NCI-H345 treated with DMSO at 0.1 percent for 48 hours (cell line): ENCODE measurements around the gene CCDC127.
"Not testable (repeated sequence)": the region's sequence is repeated elsewhere in the genome, so short reads cannot be mapped to it uniquely, and the experiment has no call there.

ENCODE experiments used
- DNase-seq: peaks from one replicate; lab custom pipeline; 2025; ENCODE audit not compliant: unreplicated experiment; lab: John Stamatoyannopoulos, UW

CCDC127 gene

DNA sequence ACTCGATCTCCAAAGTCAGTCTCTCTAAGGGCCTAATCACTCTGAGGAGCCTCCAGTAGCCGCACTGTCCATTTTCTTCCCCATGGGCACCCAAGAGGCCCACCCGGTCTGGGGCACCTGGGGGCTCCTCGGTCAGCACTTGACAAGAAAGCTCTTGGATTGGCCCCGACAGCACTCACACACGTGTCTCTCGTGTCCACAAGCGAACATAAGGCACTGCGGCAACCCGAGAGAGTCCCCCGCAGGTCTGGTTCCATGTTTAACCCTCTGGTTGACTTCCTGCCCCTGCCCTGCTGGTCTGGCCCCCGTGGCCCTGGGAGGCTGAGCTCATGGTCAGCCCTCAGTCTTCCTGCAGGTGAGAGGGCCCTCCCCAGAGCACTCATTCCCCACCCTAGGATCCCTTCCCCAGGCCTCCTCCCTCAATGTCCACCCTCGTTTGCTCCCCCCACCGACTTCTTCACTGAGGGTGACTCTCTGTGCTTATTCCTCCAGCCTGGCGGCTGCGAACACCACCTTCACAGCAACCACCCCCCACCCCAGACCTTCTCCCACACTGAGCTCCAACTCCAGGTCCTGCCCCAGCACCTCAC, 43.0 kb downstream of the CCDC127 start:
- DNase-seq = no peak

DNA sequence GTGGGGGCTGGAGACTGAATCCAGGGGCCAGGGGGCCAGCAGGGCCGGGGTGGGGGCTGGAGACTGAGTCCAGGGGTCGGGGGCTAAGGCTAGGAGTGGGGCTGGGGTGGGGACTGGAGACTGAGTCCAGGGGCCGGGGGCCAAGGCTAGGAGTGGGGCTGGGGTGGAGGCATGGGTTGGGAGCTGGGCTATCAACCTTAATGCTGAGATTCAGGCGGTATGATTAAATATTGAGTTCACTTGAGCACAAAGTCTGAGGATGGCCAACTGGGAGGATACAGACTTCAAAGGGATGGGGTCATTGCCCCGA, 43.7 kb downstream of the CCDC127 start:
- no peak for DNase-seq

- no peak for DNase-seq
Observed at GRCh38 chr5:173392-174290, 44.3 kb downstream of the CCDC127 start.

GRCh38 chr5:172841-173251, 45.1 kb downstream of the CCDC127 start:
- DNase-seq = no peak

DNA sequence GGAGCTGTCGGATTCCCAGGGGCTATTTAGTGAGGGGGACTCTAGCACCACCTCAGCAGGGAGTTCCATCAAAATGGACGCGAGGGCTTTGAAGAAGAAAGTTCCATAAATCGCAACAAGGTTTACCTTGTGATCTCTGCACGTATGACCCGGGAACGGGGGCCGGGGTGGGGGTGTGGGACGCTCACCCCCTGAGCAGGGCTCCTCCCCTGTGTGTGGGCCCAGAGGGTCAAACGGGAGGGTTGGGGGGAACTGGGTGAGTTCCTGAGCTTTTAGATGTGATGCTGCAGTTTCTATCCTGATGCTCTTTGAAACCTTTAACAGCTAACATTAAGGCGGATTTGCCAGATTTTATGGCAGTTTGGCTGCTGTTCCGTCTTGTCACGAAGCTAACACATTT, 45.5 kb downstream of the CCDC127 start:
- DNase-seq = no peak

DNA sequence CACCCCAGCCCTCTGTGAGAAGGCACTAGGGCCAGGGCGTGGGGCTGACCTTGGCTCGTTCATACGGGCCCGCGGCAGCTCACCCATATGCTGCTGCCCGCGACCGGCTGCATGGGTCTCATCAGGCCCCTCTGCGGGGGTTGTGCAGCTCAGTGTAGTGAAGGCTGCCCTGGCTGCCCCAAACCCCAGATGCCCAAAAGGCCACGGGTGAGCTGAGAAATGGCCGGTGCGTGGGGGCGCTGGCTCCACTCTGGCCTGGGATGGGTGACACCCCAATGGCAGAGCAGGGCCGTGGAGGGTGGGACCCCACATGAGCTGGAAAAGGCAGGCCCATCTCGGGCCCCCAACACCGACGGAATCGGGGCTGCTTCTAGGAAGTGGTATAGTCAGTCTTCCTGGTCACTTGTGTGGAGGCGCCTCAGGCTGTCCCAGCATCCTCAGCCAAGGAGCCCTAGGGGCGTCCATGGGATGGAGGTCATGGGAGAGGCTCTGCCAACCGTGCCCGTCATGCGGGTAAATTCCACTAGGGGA, 46.1 kb downstream of the CCDC127 start:
- no peak for DNase-seq

- no peak for DNase-seq
Observed at GRCh38 chr5:170971-171800, 46.8 kb downstream of the CCDC127 start.

DNA sequence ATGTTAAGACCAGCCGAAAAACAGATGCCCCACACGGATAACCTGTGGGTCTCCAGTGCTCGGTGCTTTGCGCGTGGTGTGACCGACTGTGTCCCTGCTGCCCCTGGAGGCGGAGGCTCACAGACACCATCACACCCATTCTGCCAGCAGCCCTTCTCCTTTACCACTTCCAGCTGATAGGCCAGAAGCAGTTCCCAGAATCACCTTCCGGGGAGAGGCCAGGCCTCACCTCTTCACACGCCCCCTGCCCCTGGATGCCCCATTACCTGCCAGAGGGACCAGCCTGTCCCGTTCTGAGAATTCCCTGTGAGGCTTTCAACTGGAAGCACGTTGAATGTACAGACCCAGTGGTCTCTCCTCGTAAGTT, 48.2 kb downstream of the CCDC127 start:
- no peak for DNase-seq

DNA sequence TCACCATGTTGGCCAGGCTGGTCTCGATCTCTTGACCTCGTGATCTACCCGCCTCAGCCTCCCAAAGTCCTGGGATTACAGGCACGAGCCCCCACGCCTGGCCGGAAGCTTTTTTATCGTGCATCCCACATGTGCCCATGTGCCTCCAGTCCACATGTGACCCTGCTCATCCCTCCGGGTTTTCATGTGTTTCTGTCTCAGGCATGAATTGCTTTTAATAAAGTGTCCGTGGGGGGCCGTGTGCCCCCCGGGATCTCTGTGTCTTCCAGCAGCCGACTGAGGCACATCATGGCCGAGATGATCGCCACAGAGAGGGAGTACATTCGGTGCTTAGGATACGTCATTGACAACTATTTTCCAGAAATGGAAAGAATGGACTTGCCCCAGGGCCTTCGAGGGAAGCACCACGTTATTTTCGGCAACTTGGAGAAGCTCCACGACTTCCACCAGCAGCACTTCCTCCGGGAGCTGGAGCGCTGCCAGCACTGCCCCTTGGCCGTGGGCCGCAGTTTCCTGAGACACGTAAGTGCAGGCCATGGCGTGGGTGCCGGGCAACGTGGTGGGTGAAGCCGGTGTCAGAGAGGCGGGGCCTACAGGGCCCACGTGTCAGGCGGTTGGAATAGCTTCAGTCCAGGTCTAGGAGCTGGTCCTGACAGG, 48.8 kb downstream of the CCDC127 start:
- DNase-seq = no peak

GRCh38 chr5:167982-168660, 49.8 kb downstream of the CCDC127 start:
- DNase-seq = no peak

DNA sequence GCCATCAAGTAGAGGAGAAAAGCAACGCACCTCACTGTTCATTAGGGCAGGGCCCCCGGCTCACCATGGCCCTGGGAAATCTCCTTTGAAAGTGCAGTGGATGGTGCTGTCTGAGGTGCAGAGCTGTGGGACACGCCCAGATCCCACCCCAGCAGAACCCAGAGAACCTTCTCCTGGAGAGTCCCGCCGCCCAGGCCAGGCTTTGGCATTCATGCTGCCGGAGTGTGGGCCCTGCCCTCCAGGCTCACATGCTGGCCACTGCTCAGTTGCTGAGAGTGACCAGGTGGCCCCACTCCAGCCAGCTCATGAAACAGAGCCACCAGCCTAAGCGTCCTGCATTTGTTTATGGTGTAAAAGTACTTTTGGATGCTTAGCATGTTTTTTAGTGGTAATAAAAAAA, 50.4 kb downstream of the CCDC127 start:
- DNase-seq = no peak

DNA sequence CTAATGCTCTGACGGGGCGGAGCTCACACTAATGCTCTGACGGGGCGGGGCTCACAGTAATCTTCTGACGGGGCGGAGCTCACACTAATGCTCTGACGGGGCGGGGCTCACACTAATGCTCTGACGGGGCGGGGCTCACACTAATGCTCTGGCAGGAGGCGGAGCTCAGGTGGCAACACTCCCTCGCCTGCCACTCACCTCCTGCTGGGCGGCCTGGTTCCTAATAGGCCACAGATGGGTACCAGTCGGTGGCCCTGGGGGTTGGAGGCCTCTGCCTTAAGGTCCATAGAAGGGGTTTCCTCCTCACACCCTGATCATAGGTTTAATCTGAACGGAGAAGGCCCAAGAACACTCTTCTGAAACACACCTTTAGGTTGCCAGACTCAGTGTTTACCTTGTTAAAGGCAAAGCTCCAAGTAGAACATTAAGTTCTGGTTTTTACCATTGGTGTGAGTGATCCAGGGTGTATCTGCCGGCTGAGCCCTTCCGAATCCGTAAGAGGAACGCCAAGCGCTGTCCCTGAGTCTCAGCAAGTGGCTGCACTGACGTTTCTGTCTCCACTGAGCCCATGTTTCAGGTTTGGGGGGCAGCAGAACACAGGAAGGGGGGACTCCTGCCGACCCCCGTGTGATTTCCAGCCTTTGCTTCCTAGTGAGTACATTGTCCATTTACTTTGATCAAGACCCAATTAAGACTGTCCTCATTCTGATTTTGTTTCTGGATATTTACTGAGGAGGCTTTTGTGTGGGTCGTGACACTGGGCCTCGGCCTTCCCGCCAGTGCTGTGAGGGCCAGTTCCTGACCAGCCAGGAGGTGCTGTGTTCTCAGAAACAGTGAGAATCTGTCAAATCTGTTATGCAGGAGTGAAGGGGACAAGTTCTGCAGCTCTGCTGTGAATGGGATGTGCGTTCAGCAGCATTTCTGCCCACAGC, 51.2 kb downstream of the CCDC127 start:
- DNase-seq = no peak

DNA sequence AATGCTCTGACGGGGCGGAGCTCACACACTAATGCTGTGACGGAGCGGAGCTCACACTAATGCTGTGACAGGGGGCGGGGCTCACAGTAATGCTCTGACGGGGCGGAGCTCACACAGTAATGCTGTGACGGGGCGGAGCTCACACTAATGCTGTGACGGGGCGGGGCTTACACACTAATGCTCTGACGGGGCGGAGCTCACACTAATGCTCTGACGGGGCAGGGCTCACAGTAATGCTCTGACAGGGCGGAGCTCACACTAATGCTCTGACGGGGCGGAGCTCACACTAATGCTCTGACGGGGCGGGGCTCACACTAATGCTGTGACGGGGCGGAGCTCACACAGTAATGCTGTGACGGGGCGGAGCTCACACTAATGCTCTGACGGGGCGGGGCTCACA, 53.2 kb downstream of the CCDC127 start:
- DNase-seq = not testable (repeated sequence)

DNA sequence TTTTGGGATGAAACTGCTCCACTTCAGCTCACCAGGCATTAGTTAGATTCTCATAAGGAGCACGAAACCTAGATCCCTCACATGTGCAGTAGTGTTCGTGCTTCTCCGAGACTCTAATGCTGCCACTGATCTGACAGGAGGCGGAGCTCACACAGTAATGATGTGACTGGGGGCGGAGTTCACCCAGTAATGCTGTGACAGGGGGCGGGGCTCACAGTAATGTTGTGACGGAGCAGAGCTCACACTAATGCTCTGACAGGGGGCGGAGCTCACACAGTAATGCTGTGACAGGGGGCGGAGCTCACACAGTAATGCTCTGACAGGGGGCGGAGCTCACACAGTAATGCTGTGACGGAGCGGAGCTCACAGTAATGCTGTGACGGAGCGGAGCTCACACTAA, 53.7 kb downstream of the CCDC127 start:
- DNase-seq = no peak

DNA sequence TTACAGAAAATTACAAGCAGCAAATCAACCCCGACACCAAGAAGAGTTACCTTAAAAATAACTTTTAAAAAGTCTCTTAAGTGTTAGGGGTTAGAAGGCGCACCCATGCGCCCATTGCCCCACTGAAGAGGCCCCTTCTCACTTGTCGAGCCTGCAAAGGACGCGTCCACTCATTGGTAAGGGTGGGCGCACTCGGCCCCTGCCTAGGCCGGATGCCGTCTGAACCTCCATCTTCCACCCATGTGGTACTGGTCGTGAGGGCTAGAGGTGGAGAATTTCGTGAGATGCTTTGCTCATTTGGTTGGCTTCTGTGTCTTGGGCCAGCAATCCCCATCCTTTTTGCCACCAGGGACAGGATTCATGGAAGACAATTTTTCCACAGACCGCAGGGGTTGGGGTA, 54.1 kb downstream of the CCDC127 start:
- DNase-seq = no peak

GRCh38 chr5:163338-163620, 54.7 kb downstream of the CCDC127 start:
- no peak for DNase-seq

DNA sequence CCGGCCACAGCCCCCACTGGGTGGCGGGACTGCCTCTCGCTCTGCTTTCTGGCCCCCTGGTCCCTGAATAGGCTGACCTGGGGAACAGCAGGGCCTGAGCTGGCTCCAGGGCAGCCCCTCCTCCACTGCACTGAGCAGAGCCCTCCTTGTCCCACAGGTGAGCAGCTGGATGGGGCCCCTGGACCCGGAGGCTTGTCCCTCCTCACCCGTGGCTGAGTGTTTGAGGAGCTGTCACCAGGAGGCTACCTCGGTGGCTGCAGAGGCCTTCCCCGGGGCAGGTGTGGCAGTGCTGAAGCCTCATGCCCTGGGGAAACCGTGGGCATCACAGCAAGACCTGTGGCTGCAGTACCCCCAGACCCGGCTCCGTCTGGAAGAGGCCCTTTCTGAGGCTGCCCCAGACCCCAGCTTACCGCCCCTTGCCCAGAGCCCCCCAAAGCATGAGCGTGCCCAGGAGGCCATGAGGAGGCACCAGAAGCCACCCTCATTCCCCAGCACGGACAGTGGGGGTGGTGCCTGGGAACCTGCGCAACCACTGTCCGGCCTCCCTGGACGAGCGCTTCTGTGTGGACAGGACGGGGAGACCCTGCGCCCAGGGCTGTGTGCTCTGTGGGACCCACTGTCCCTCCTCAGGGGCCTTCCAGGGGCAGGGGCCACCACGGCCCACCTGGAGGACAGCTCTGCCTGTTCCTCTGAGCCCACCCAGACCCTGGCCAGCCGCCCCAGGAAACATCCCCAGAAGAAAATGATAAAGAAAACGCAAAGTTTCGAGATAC, 55.2 kb downstream of the CCDC127 start:
- DNase-seq = no peak

DNA sequence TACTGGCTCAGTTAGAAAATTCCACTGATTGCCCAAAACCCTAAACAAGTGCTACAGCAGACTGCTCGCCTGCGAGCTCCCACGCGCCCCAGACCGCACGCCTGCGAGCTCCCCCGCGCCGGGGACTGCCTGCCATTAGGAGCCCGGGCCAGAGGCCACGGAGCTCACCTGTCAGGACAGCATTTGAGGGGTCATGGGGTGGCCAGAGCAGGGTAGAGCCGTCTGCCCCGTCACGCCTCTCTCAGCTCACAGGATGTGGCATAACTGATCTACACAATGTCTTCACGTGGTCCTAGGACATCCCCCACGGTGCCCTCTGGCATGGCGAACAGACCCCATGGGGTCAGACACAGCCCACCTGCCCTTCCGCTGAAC, 55.8 kb downstream of the CCDC127 start:
- DNase-seq = no peak

DNA sequence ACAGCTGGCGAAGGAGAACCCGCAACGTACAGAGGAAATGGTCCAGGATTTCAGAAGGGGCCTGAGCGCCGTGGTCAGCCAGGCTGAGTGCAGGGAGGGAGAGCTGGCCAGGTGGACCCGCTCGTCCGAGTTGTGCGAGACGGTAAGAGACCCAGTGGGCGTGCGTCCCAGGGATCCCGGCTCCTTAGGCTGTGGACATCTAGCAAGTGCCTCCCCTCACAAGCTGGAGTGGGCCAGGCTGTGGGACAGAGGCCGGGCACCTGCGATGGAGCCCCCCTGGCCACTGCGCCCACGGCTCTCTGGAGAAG, 56.2 kb downstream of the CCDC127 start:
- DNase-seq = no peak
